GM18868 (cell line): ENCODE measurements around the gene DAP3.
"Not testable (repeated sequence)": the region's sequence is repeated elsewhere in the genome, so short reads cannot be mapped to it uniquely, and the experiment has no call there.

Source experiments
- ATAC-seq: cut with Tn5 transposase; IDR thresholded peaks from one replicate; pipeline ENCODE4 v1.9.1; 2021; ENCODE audit warnings: mild to moderate bottlenecking, moderate library complexity; ENCODE audit not compliant: unreplicated experiment

The DAP3 gene

DNA sequence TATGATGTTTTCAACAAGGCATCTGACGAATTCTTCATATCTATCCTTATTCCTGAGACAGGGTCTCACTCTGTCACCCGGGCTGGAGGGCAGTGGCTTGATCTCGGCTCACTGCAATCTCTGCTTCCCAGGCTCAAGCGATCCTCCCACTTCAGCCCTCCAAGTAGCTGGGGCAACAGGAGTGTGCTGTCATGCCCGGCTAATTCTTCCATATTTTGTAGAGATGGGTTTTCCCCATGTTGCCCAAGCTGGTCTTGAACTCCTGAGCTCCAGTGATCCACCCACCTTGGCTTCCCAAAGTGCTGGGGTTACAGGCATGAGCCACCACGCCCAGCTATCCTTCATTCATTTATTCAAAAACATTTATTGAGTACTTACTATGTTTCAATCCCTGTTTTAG is 8.4 kb upstream of the DAP3 start:
- no peak for ATAC-seq

DNA sequence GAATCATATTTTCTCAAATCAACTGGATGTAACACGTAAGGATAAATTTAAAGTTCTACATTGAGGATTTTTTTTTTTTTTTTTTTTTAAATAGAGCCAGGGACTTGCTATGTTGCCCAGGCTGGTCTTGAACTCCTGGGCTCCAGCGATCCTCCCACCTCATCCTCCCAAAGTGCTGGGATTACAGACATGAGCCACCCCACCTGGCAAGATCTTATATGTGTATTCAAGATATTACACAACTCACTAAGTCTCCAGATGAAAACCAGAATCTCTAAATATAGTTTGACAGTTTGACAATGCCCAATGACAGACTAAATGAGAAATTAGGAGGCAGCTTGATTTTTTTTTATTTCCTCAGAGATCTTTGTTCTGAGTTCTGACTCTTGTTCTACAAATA is 7.1 kb upstream of the DAP3 start:
- no peak for ATAC-seq

DNA sequence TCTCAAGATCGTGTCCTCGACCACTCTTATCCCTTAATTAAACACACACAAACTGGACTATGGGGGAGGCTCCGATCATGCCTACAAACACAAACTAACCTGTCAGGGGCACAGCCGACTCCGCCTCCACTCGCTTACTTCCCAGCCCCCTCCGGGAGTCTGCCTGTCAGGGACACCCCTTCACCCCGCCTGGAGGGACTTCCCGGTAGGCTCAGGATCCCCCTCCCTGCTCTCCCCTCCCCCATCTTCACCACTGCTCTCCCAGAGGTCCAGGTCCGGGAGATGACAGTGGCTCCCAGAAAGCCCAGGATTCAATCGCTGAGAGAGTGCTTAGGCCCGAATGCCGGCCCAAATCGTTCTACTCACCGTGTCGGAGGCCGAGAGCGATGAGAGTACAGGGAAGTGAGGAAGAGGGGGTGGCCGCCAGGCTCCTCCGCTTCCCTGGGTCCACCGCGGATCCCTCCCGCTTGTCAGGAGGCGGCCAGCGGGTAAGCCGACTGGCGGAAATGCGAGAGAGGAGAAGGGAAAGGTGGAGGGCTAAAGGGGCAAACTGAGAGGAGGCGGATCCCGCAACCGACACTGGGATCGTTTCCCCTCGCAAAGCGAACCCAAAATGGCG is 1.1 kb upstream of the DAP3 start:
- ATAC-seq: peak; percentile 38

GRCh38 chr1:155688324-155689080 is 389 bp upstream of the DAP3 start, which contains the start of gene YY1AP1:
TSS of gene YY1AP1 (minus strand) at chr1:155688774. CDS start at chr1:155680436, 8,338 bp downstream.
- peak; percentile 86 for ATAC-seq

GRCh38 chr1:155691992-155692528 is 3.2 kb downstream of the DAP3 start:
- ATAC-seq: no peak

GRCh38 chr1:155694167-155694566 is 5.3 kb downstream of the DAP3 start:
- ATAC-seq: no peak

GRCh38 chr1:155695072-155695471 is 6.2 kb downstream of the DAP3 start:
- no peak for ATAC-seq

DNA sequence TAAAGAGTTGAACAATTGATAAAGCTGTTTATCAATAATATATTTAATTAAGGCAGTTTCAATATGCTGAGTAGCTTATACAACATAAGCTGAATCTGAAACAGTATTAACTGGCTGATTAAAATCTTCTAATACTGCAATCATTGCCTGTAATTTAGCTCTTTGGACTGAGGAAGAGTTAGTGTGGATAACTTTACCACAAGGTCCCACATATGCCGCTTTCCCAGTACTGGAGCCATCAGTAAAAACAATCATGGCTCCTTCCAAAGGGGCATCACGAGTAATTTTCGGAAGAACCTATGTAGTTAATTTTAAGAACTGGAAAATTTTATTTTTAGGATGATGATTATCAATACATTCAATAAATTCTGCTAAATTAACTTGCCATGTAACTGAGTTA is 6.7 kb downstream of the DAP3 start:
- no peak for ATAC-seq

DNA sequence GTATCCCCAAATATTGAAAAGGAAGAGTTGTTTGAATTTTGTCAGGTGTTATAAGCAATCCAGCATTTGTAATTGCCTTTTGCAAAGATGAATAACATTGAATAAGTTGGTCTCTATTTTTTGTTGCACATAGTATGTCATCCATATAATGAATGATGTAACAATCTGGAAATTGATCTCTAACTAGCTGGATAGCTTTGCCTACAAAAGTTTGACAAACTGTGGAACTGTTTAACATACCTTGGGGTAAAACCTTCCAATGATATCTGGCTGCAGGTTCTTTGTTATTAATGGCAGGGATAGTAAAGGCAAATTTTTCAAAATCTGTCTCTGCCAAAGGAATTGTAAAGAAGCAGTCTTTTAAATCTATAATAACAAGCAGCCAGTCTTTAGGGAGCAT is 7.6 kb downstream of the DAP3 start:
- no peak for ATAC-seq

GRCh38 chr1:155697046-155697445 is 8.2 kb downstream of the DAP3 start:
- no peak for ATAC-seq

GRCh38 chr1:155697616-155698015 is 8.7 kb downstream of the DAP3 start:
- ATAC-seq: not testable (repeated sequence)

DNA sequence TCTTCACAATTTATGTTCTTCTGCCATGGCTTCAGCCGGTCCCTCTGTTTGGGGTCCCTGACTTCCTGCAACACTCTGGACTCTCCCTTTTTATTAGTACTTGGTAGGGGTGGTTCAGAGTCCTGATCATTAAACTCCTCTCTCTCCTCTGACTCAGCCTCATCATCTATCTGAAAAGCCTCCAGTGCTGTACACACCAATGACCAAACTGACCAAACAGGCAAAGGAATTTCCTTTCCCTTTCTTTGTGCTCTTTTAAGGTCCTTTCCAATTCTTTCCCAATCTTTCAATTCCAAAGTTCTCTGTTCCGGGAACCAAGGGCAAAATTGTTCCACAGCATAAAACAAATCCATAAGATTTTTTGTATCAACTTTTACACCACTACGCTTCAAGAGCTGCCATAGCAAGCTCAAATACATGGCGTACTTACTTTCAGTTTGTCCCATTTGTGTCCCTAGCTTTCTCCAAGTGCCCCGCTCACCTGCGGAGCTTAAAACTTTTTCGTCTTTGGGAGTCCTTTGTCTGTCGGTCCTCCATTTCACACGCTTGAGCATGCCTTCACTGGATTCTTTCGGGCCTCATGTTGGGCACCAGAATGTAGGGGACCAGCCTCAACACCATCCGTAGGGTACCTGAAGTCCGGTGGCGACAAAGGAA is 9.6 kb downstream of the DAP3 start:
- no peak for ATAC-seq

DNA sequence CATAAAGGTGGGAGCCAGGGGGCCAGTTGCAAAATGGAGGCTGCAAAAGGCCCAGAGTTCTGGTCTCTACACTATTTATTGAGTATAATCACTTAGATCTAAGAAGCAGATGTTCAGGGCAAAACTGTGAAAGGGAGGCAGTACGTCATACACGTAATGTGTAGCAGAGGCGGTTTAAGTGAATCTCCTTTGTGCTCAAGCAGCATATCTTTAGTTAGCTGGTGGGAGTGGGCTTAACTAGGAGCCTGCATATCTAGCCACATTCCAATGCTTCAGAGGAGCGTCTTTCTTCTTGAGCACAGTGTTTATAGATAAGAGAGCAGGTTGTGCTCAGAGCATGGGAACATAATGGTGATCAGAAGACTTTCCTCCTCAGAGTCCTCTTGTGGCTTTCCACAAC is 10.2 kb downstream of the DAP3 start:
- not testable (repeated sequence) for ATAC-seq

GRCh38 chr1:155701675-155702074 is 12.8 kb downstream of the DAP3 start:
- ATAC-seq: not testable (repeated sequence)

DNA sequence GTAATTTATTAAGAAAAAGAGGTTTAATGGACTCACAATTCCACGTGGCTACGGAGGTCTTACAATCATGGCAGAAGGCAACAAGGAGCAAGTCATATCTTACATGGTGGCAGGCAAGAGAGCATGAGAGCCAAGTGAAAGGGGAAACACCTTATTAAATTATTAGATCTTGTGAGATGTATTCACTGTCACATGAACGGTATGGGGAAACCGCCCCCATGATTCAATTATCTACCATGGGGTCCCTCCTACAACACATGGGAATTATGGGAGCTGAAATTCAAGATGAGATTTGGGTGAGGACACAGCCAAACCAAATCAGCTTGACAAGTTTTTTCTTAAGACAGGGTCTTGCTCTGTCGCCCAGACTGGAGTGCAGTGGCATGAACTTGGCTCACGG is 14.3 kb downstream of the DAP3 start:
- no peak for ATAC-seq

DNA sequence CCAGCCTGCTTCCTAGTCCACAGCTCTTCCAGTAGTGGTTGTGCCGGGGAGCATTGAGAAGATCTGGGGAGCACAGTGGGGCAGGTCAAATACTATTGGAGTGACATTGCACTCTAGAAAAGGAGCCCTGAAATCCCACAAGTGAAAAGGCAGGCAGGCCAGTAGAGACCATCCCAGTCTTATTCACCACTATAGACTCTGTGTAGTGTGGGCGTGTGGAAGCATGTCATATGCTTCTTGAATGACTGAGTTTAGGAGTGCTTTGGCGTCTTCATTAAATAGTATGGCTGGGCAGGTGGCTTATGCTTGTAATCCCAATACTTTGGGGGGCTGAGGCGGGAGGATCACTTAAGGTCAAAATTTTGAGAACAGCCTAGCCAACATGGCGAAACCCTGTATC is 15.5 kb downstream of the DAP3 start:
- not testable (repeated sequence) for ATAC-seq

DNA sequence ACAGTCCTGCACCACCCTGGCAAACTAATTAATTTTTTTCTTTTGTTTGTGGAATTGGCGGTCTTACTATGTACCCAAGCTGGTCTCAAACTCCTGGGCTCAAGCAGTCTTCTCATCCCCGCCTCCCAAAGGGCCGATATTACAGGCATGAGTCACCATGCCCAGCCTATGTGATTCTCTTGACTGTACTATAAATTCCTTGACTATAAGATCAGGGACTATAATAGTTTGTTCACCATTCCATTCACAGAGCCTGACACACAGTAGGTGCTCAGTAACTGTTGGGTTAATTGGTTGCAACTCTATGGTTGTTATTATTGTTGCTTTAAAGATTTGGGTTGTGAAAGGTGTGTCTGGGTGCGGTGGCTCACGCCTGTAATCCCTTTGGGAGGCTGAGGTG is 17.2 kb downstream of the DAP3 start:
- no peak for ATAC-seq

GRCh38 chr1:155709391-155709790 is 20.5 kb downstream of the DAP3 start:
- ATAC-seq: no peak

GRCh38 chr1:155711457-155711856 is 22.6 kb downstream of the DAP3 start:
- ATAC-seq: not testable (repeated sequence)

- ATAC-seq: not testable (repeated sequence)
These were observed 23.7 kb downstream of the DAP3 start for GRCh38 chr1:155712636-155713035.

GRCh38 chr1:155713075-155713474 is 24.2 kb downstream of the DAP3 start:
- ATAC-seq: no peak

GRCh38 chr1:155715056-155715455 is 26.2 kb downstream of the DAP3 start:
- not testable (repeated sequence) for ATAC-seq
